Inflammatory macrophage treated with lipopolysaccharide for 4 hours (primary cell): ENCODE results near the gene JSRP1.

Experiments
- DNase-seq: peaks from one replicate; pipeline ENCODE4 v3.0.0-alpha.2; 2020

JSRP1 gene

DNA sequence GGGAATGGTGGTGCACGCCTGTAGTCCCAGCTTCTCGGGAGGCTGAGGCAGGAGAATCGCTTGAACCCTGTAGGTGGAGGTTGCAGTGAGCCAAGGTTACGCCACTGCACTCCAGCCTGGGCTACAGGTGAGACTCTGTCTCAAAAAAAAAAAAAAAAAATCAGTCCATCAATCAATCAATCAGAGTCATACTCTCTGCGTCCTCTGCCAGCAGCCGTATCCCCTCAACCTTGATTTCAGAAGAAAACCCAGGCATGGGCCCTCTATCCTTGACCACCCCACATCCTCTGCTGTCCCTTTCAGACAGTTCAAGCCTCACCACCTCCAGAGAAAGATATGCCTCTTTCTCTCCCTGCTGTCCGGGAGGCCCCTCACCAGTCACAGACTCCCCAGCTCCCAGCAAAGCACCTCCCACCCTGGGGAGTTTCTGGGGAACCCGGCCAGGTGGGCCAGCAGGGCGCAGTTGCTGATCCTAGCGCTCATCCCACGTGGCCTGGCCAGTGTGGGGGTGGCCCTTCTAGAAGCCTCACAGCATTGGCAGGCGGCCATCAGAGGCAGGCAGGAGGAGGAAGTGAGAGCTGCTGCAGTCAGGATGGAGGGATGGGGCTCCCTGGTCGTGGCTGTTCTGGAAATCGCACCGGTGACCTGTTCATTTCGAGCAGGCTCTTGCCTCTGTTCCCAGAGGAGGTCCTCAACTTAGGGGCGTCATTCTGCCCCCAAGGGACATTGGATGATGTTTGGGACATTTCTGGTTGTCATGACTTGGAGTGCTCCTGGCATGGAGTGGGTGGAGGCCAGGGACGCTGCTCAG lies 10.2 kb upstream of the JSRP1 start:
- peak; percentile 91 for DNase-seq

- DNase-seq: peak; percentile 59
Observed at GRCh38 chr19:2261438-2262172, 5.4 kb upstream of the JSRP1 start.

DNA sequence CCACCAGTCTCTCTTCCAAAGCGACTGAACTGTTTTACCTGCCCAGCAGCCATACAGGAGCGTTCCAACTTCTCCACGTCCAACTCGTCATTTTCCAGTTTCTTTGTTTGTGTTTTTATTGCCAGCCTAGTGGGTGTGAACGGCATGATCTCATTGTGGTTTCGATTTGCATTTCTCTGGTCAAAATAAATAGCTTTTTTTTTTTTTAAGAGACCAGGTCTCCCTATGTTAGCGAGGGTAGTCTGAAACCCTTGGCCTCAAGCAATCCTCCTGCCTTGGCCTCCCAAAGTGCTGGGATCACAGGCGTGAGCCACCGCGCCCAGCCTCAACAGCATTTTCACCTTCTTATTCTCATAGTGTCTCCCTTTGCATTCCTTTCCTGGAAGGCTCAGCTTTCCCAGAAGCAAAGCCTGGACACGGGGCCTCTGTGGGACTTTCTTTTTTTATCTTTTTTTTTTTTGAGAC lies 4.2 kb upstream of the JSRP1 start:
- peak; percentile 50 for DNase-seq

DNA sequence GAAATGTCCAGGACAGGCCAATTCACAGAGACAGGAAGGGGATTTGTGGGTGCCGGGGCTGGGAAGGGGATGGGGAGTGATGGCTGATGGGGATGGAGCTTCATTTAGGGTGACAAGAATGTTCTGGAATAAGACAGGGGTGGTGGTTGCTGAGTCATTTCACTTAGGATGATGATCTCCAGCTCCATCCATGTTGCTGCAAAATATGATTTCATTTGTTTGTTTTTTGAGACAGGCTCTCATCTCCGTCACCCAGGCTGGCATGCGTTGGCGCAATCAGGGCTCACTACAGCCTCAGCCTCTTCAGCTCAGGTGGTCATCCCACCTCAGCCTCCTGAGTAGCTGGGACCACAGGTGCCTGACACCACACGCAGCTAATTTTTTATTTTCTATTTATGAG lies 3.1 kb upstream of the JSRP1 start:
- no peak for DNase-seq

DNA sequence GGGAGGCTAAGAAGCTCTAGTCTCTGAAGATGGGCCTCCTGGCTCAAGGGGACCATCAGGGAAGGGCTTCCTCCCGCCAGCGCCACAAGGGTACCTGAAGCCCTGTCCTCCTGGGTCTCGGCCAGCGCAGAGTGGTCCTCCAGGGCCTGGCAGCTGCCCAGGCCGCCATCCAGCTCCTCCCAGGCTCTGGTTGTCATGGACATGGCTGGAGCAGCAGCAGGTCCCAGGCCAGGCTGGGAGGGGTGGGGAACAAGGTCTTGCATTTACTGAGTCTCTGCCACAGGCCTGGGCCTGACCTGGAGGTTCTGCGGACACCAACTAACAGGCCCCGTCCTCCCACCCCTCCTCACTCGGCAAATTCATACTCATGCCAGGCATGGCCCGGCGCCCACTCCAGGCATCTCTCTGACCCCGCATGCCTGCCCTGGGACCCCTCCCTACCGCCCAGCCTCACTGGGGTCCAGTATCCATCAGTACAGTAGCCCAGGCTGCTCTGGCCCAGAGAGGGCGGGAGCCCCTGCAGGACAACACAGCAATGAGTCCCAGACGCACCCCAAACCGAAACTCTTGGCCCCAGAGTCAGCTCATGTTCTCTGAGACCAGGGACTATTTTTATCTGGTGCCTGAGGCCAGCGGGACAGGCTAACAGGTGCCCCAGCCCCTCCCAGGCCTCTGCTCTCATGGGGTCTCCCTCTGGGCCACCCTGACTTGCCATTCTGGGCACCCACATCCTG lies 938 bp downstream of the JSRP1 start:
- DNase-seq: no peak

- DNase-seq: no peak
Observed at GRCh38 chr19:2254064-2254872, 1.9 kb downstream of the JSRP1 start.

- DNase-seq: no peak
Observed at GRCh38 chr19:2253106-2254063, 2.8 kb downstream of the JSRP1 start.

DNA sequence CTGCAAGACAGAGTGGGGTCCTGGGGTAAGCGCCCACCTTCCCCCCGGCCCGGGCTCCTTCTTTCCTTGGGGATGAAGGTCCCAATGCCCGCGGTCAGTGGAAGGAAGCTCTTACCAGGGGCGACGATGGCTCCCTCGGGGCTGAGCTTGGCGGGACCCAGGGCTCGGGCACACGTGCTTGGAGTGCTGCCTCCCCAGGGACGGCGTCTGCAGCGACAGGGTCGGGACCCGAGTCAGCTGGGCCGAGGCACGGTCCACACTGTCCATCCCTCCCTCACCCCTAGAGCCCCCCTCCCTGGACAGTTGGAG lies 3.5 kb downstream of the JSRP1 start:
- DNase-seq: no peak

GRCh38 chr19:2252055-2252796 lies 4.0 kb downstream of the JSRP1 start:
- no peak for DNase-seq

DNA sequence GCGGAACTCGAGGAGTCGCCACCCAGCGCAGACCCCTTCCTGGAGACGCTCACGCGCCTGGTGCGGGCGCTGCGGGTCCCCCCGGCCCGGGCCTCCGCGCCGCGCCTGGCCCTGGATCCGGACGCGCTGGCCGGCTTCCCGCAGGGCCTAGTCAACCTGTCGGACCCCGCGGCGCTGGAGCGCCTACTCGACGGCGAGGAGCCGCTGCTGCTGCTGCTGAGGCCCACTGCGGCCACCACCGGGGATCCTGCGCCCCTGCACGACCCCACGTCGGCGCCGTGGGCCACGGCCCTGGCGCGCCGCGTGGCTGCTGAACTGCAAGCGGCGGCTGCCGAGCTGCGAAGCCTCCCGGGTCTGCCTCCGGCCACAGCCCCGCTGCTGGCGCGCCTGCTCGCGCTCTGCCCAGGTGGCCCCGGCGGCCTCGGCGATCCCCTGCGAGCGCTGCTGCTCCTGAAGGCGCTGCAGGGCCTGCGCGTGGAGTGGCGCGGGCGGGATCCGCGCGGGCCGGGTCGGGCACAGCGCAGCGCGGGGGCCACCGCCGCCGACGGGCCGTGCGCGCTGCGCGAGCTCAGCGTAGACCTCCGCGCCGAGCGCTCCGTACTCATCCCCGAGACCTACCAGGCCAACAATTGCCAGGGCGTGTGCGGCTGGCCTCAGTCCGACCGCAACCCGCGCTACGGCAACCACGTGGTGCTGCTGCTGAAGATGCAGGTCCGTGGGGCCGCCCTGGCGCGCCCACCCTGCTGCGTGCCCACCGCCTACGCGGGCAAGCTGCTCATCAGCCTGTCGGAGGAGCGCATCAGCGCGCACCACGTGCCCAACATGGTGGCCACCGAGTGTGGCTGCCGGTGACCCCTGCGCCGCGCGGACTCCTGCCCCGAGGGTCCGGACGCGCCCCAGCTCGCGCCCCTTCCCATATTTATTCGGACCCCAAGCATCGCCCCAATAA lies 4.8 kb downstream of the JSRP1 start:
- DNase-seq: no peak

DNA sequence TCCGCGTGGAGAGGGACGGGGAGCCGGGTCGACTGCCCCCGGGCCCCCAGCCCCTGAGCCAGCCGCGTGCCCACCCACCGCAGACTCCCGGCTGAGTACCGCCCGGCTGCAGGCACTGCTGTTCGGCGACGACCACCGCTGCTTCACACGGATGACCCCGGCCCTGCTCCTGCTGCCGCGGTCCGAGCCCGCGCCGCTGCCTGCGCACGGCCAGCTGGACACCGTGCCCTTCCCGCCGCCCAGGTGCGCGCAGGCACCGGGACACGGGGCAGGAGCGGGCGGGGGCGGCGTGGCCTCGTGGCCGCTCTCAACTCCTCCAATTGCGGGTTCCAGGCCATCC lies 5.5 kb downstream of the JSRP1 start:
- no peak for DNase-seq

- no peak for DNase-seq
Observed at GRCh38 chr19:2249880-2250765, 6.1 kb downstream of the JSRP1 start.

GRCh38 chr19:2249010-2249866 lies 7.0 kb downstream of the JSRP1 start, which contains the start of gene AMH:
AMH (plus strand) TSS chr19:2249323; CDS start chr19:2249333, 10 bp downstream.
- no peak for DNase-seq

- DNase-seq: no peak
Observed at GRCh38 chr19:2248136-2249009, 7.8 kb downstream of the JSRP1 start.

DNA sequence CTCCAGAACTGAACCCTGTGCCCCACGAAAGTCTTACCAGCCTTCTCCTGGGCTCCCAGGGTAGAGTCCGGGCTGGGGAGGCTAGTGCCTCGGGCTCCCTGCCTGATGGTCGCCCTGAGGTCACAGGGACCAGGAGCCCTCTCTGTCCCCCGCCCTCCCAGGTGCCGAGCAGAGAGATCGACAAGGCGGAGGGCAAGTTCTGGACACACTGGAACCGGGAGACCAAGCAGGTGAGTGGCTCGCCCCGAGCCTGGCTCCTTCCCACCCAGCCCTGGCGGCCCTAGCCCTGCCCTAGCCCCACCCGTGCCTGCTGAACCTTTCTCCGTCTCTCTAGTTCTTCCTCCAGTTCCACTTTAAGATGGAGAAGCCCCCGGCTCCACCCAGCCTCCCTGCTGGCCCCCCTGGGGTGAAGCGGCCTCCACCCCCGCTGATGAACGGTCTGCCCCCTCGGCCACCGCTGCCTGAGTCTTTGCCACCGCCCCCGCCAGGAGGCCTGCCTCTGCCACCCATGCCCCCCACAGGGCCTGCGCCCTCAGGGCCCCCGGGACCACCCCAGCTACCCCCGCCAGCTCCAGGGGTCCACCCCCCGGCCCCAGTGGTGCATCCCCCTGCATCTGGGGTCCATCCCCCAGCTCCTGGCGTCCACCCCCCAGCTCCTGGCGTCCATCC lies 8.7 kb downstream of the JSRP1 start:
- DNase-seq: no peak

- DNase-seq: no peak
Observed at GRCh38 chr19:2246801-2247361, 9.3 kb downstream of the JSRP1 start.
